HG02884 (cell line): ENCODE results near the gene UBXN11.

ENCODE experiments used
- ATAC-seq: cut with Tn5 transposase; IDR thresholded peaks from one replicate; pipeline ENCODE4 v1.9.1; 2021; ENCODE audit warnings: mild to moderate bottlenecking, moderate library complexity; ENCODE audit not compliant: unreplicated experiment

UBXN11 gene

DNA sequence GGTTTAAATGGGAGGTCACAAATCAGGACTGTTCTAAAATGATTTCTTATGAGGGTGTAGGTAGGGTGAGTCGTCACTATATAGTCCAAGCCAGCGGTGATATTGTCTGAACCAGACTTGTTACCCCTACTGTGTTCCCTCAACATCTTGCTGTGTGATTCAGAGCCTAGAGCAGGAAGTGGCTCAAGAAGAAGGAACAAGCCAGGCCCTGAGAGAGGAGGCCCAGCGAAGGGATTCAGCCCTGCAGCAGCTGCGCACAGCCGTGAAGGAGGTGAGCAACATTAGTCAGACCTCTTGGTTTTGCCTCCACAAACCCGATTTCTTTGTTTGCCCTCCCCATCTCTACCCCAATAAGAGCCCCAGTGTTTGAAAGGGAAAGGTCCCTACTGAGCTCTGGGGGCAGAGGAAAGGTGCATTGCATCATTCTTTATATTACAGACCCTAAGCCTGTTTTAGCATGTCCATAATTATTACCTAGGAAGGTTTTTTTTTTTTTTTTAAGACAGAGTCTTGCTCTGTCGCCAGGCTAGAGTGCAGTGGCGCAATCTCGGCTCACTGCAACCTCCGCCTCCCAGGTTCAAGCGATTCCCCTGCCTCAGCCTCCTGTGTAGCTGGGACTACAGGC lies 31.5 kb downstream of the UBXN11 start:
- ATAC-seq: no peak

DNA sequence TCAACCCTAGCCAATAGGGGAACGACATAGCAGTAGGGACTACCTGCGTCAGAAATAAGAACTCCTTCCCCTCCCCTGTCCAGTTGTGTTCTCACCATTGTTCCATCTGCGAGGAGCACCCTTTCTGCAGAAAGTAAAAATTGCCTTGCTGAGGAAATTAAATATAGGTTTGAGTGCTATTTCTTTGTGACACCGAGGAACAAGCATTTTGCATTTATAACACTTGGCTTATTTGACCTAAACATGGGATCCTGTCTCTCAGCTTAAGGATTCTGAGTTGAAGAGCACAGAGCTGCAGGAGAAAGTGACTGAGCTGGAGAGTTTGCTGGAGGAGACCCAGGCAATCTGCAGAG lies 37.3 kb downstream of the UBXN11 start:
- no peak for ATAC-seq

DNA sequence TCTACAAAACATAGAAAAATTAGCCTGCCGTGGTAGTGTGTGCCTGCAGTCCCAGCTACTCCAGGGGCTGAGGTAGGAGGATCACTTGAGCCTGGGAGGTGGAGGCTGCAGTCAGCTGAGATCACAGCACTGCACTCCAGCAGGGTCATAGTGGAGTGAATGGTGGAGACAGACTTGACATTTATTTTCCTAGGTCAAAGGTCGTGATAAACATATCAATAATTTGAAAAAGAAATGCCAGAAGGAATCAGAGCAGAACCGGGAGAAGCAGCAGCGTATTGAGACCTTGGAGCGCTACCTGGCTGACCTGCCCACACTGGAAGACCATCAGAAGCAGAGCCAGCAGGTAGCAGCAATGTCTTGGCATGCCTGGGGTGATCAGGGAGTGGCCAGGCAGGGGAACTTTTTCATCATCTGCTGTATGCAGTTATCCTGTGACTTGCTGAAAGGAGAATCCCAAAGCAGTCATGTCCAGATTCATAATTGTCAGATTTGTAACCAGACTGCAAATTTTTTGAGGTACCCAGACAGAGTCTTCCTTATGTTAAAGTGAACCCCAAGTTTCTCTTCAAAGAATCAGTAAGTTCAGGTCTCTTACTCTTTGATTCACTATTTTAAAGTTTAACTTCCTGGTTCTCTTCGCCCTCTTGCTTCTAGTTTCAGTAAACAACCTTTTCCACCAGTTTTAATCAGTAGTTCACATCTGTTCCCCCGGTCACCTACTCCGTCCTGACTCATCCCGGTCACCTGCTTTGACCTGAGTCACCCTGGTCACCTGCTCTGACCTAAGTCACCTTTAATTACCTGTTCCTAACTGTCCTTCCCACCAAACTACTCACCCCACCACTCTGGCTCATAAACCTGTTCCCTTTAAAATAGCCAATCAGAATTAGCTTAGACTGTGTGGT lies 37.9 kb downstream of the UBXN11 start:
- no peak for ATAC-seq

GRCh38 chr1:26265405-26265804 lies 41.0 kb downstream of the UBXN11 start:
- ATAC-seq: no peak

- ATAC-seq: no peak
Measured at GRCh38 chr1:26263212-26263611, 43.2 kb downstream of the UBXN11 start.

DNA sequence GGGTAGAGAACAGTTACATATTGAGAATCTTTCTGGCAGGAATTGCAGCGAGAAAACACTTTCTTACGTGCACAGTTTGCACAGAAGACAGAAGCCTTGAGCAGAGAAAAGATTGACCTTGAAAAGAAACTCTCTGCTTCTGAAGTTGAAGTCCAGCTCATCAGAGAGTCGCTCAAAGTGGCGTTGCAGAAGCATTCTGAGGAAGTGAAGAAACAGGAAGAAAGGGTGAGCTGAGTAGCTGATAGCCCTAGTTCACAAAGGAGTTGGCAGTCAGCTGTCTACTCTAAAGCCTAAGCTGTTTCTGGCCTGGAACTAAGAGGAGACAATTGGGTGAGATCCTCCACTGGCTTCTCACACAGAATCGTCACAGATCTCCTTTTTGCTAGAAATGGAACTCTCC lies 46.9 kb downstream of the UBXN11 start:
- ATAC-seq: no peak

DNA sequence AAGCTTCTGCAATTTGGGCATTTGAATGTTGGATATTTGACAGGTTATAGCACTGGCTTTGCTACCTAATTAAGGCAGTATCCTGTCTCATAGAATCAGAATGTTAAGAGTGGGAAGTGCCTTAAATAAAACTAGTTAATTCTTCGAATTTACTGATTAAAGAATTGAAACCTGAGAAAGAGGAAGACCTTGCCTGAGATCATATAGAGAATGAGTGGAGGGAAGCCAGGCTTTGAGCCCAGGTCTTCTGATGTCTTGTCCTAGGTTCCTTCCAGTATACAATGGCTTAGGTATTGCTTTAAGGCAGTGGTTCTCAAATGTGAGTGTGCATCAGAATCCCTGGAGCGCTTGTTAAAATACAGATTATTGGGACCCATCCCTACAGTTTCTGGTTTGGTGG lies 47.4 kb downstream of the UBXN11 start:
- no peak for ATAC-seq

DNA sequence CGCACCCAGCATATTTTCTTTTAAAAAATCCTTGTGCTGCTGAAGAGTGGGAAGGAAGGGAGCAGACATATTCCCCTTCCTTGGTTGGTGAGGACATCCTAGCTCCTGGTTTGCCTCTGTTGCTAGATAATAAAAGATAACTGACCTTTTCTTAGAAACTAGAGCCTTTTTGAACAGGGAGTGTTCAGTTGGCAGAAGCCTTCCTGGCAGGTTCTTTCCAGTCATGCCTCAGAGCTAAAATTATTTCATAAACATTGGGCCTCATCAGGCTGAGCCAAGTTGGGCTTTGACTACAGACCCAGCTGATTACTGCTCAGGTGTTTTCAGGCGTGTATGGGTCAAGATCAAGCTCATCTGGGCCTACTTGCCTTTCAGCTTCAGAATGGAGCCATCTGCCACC lies 49.2 kb downstream of the UBXN11 start:
- no peak for ATAC-seq

- ATAC-seq: no peak
Measured at GRCh38 chr1:26254404-26254803, 52.0 kb downstream of the UBXN11 start.

DNA sequence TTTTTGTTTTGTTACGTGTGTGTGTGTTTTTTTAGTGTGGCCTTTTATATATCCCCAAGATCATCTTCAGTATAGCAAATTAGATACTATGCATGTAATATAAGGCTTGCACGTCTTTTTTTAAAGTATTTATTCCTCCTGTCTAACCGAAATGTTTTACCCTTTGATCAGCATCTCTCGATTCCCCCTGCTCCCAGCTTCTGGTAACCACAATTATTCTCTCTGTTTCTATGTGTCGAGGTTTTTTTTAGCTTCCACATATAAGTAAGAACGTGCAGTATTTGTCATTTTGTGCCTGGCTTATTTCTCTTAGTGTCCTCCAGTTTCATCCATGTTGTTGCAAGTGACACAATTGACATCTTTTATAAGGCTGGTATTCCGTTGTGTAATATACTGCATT lies 53.7 kb downstream of the UBXN11 start:
- no peak for ATAC-seq

DNA sequence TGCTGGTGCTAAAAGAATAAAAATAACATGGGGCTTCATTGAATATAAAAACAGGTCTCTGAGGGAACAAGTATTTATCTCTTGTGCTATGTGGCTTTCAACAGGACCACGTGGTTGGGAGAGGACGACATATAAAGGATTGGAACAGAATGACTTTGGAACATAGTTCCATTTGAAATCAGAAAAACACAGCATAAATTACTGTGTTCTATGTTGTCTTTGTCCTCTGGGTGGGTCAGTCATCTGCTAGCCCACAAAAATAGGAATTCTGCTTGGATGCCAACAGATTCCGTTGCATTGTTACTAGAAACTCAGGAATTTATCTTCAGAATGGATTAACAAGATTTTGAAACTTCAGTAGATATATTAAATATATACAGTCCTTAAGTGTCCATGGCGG lies 66.5 kb downstream of the UBXN11 start:
- no peak for ATAC-seq

DNA sequence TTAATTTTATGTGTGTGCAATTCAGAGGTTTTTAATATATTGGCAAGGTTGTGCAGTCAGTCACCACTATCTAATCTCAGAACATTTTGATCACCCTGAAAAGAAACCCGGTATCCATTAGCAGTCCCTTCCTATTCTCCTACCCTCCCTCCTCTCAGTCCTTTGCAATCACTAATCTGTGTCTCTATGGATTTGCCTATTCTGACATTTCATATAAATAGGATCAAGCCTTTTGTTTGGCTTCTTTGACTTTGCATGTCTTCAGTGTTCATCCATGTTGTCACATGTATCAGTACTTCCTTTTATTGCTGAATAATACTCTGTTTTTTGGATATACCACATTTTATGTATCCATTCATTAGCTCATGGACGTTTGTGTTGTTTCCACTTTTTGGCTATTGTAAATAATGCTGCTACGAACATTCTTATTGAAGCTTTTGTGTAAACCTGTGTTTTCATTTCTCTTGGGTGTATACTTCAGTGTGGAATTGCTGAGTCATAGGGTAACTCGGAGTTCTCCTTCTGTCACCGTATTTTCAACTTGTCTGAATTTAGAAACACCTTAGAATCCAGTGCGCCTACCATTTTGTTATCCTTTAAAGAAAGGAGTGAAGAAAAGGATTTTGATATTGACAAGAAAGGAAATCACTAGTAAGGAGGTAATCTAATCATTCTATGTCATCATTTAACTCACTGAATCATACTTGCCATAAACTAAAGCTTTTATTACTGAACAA lies 69.0 kb downstream of the UBXN11 start:
- ATAC-seq: no peak

- ATAC-seq: no peak
Measured at GRCh38 chr1:26234644-26235370, 71.6 kb downstream of the UBXN11 start.

- ATAC-seq: peak; percentile 82
Measured at GRCh38 chr1:26233903-26234643, 72.4 kb downstream of the UBXN11 start, which contains the start of gene CEP85. Gene CEP85 (plus strand): TSS chr1:26234200. CDS start chr1:26239784, 5,584 bp downstream.
